Measurements from ENCODE around the gene NOTCH4. TPM values are rescaled to one million over a fixed set of nuclear protein-coding genes. Genes with fewer than 3 reads are reported as not detected.
"Not testable (repeated sequence)": the region's sequence is repeated elsewhere in the genome, so short reads cannot be mapped to it uniquely, and the experiment has no call there.

NOTCH4 gene
- total RNA-seq, 1 donor from 2014 or later = 5.0 TPM

DNA sequence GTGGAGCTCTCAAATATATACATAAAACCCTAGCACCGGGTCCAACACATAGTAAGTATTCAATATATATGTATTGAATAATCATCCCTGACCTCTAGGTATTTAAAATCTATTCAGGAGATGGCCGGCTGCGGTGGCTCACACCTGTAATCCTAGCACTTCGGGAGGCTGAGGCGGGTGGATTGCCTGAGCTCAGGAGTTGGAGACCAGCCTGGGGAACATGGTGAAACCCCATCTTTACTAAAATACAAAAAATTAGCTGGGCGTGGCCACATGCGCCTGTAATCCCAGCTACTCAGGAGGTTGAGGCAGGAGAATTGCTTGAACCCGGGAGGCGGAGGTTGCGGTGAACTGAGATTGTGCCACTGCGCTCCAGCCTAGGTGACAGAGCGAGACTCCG, 30.8 kb downstream of the NOTCH4 start:
- not testable (repeated sequence) for DNase-seq

GRCh38 chr6:32192608-32193039, 31.2 kb downstream of the NOTCH4 start, which contains the start of gene GPSM3:
Gene GPSM3 (minus strand): TSS chr6:32192643. CDS start chr6:32192513, 130 bp downstream.
- no peak for DNase-seq

DNA sequence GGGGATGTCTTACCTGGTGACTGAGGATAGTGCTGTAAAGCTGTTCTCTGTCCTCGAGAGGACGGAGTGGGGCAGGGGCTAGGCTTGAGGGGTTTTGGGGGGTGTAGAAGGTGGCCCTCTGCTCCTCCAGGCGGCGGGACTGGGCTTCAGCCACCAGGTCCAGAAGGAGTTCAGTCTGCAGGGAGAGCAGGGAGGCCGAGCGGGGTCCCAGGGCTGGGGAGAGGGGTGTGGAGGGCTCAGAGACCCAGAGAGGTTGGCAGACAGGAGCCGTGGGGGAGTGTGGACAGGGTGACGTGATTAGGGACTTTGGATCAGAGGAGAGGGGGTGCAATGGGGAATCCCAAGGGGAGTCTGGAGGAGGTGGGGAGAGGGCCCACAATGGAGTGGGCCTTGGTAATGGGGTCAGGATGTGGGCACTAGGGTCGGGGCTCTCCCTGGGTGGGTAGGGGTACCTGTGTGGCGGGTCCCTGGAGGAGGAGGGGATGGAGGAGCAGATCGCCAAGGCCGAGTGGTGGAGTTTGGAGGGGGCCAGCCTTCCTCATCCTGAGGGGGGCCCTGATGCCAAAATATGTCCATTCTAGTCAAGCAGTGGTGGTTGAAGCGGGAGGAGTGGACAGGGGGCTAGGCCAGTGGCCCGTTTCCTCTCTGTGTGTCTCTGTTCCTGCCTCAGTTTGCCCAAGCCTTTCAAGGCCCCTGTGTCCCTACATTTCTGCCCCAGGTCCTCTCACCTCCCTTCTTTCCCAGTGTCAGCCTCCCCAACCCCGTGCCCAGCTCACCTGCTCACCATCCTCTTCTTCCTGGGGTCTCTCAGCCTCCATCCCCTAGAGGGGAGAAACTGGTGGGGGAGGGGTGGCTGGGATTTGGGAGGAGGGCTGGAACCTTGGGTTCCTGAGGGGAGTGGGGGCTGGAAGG, 31.9 kb downstream of the NOTCH4 start:
- no peak for DNase-seq

DNA sequence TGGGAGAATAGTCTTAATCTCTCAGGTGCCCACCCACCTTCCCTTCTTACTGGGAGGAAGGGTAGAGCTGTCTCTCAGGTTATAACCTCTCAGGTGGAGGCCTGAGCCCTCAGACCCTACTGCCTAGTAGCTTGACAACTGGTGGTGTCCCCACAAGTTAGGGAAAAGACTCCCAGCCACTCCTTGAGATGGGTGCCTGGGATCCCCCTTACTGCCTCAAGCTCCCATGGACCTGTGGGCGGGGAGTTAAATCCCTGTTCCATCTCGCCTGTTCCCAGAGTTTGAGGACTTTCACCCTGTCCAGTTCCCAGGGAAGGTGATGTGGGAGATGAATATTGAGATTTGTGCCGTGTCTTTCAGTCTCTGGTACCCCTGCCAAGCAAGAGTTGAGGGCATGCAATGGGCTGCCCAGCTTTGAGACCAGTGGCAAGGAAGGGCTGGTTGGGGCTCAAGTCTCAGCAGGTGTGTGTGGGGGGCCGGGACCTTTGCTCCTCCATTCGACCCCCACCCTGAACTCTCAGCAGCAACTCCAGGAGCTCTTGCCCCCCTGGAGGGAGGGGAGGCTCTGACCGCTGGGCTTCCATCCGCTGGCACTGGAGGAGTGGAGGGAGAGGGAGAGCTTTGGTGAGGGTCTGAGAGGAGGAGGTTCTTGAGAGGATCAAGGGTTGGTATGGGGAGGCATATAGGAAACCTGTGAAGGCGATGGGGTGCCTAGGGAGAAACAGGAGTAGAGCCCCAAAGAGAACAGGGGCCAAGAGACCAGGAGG, 32.8 kb downstream of the NOTCH4 start:
- DNase-seq = no peak

DNA sequence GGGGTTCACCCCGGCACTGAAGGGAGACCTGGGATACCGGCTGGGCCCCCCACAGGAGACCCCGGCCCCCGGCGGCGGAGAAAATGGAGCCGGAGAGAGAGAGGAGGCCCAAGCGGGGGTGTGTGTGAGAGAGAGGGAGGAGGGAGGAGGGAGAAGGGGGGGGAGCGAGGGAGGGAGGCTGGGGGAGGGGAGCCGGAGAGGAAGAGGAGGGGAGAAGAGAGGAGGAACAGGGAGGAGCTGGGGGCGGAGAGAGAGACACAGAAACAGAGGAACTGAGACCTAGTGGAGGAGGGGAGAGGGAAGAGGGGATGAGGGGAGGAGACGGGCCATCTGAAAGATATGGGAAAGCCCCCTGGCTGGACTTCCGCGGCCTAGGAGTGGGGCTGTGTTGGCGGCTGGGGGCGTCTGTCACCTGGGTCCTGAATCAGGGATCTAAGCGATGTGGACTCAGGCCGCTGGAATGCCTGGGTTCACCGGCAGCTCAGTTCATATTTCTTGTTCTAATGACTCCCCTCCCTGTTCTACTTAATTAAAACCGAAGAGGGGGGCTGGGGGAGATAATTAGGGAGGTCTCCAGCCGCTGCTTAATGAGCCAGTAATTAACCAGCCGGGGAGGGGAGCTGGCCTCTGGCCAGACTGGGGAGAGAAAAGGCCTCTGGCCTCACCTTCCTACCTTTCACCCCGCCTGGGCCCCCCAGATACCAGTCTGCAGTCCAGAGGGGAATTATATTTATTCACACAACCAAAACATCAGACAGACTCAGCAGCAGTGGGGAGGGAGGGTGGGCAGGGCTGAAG, 33.6 kb downstream of the NOTCH4 start, which contains the start of gene PBX2:
TSS of gene PBX2 (minus strand) at position 149 of the 798 bp plus-strand sequence. CDS start 287 bp downstream, outside the sequence.
- DNase-seq = peak; percentile 88

DNA sequence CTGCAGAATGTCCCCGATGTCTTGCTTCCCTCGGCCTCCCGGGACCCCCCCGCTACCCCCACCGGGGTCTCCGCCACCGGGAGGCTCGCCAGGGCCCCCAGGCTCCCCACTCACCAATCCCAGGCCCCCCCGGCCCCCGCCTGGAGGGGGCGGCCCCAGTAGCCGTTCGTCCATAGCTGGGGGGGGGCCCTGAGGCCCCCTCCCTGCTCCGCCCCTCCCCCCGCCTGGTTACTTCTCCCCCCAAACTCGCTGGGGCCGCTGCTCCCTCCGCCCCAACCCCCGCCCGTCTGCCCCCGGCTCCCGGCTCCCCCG, 34.2 kb downstream of the NOTCH4 start:
- DNase-seq = no peak

- no peak for DNase-seq
Measured at GRCh38 chr6:32189069-32189741, 34.7 kb downstream of the NOTCH4 start.

- no peak for DNase-seq
Measured at GRCh38 chr6:32188381-32189068, 35.3 kb downstream of the NOTCH4 start.

DNA sequence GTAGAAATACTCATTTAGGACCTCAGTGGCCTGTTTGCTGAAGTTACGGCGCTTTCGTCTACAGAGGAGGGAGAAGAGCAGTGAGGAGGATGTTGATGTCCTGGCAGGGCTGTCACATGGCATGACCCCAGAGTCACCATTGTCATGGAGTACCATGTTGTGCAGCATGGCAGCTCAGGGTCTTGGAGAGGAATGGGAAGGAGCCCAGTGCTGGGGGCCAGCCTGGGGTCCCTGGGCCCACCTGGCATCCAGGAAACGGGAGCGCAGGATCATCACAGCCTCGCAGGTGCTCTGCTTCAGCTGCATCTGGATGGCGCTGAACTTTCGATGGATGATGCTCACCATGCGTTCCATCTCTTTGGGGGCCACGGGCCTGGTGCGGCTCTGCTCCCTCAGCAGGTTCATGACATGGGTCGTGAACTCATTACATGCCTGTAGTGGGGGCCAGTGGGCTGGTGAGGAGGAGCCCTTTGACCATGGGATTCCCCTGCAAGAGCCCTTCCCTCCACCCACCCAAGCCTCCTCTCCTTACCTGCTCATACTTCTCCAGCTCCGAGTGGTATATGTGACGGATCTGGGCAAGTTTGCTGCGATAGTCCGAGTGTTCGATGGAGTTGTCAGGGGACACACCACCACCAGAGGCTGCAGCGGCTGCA, 36.0 kb downstream of the NOTCH4 start:
- not testable (repeated sequence) for DNase-seq

GRCh38 chr6:32187009-32187709, 36.7 kb downstream of the NOTCH4 start:
- no peak for DNase-seq

- DNase-seq = not testable (repeated sequence)
Measured at GRCh38 chr6:32186151-32186840, 37.6 kb downstream of the NOTCH4 start.

DNA sequence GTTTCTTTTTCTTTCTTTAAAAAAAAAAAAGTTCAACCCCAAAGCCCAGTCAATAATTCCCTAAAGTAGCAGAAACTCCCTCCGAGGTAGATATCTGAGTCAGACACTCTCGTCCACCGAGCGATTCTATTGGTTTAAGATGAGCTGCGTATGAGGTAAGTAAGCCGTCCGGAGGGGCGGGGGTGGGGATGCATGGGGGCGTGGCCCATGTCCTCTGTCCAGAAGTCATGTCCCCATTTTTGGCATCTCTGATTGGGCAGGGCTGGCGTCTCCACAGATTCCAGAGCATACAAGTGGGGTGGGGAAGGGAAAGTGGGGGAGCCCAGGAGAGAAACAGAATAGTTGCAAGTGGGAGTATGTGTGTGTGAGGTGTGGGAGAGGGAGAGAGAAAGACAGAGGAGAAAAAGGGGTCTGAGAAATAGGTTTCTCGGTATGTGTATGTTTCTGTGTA, 38.2 kb downstream of the NOTCH4 start:
- DNase-seq = not testable (repeated sequence)

- DNase-seq = no peak
Measured at GRCh38 chr6:32184084-32184640, 39.7 kb downstream of the NOTCH4 start, which contains the start of gene AGER. Gene AGER (minus strand): TSS chr6:32184253. CDS start chr6:32184222, 31 bp downstream.

- DNase-seq = no peak
Measured at GRCh38 chr6:32183483-32184083, 40.3 kb downstream of the NOTCH4 start.

DNA sequence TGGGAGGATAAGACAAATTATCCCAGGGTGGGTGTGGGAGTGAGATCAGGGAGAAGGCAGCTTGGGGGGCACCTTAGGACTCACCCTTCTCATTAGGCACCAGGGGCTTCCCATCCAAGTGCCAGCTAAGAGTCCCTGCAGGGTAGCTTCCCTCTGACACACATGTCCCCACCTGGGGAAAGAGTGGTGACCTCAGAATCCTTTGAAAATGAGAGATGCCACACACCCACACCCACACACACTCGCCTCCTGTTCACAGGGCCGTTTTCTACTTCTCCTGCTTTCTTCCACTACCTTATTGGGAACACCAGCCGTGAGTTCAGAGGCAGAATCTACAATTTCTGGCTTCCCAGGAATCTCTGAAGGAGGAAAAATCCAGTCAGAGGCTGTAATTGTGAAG, 40.8 kb downstream of the NOTCH4 start:
- DNase-seq = no peak

GRCh38 chr6:32182555-32182981, 41.3 kb downstream of the NOTCH4 start:
- no peak for DNase-seq

GRCh38 chr6:32181915-32182529, 41.8 kb downstream of the NOTCH4 start:
- DNase-seq = no peak
